Peyer's patch (tissue), 4 donors: ENCODE data around the gene PHACTR1.

Experiments
- CTCF ChIP-seq, 6 experiments: fragments of 450-650 bp in 4 of 6; fragments of 200-600 bp in 2 of 6; sonication (generic) in 1 of 6; IDR thresholded peaks; one replicate each; pipeline ENCODE4 v1.5.1; 2017 to 2019; ENCODE audit warnings: antibody characterized with exemption in 6 of 6, mild to moderate bottlenecking in 3 of 6, moderate library complexity in 1 of 6
- POLR2A ChIP-seq, 2 donors: fragments of 450-650 bp; IDR thresholded peaks; one replicate each; pipeline ENCODE4 v1.5.1; 2017; ENCODE audit warnings: antibody characterized with exemption in 2 of 2, mild to moderate bottlenecking in 2 of 2, moderate library complexity in 2 of 2

- TF ChIP-seq CTCF (IDR thresholded peaks at IDR 0.05) (no peak), POLR2A (IDR thresholded peaks at IDR 0.05) (no peak)
Observed at GRCh38 chr6:13222048-13222447, 505.5 kb downstream of the PHACTR1 start.
